HepG2 (cell line): ENCODE measurements around the gene SAMD8. TPM values are rescaled to one million over a fixed set of nuclear protein-coding genes. Genes with fewer than 3 reads are reported as not detected.

Experiments used
- ATAC-seq: fragments of 200-7000 bp; cut with Tn5 transposase; 3 replicates; pipeline ENCODE4 v1.9.1; 2020; ENCODE audit warnings: mild to moderate bottlenecking, moderate library complexity
- BruUV-seq: library from RNA; stranded (reverse); fragments of 400-500 nt; replicated peaks from 2 replicates; lab custom pipeline; 2021; lab: Mats Ljungman, UMichigan
- CTCF ChIA-PET: fragments of 300-600 bp; formaldehyde crosslinking; extraction: SDS; loops from one replicate; lab custom pipeline; 2021; ENCODE audit warnings: low total read pairs, inconsistent platforms, low intra/inter-chr PET ratio; lab: Yijun Ruan, JAX
- POLR2A ChIA-PET: fragments of 350-600 bp; sonication (Branson Sonifier 250); formaldehyde crosslinking; loops from one replicate; lab custom pipeline; 2020; ENCODE audit warnings: antibody characterized with exemption, inconsistent platforms; lab: Yijun Ruan, JAX
- DNase-seq: peaks from one replicate; pipeline ENCODE4 v3.0.0-alpha.2; 2015; ENCODE audit warnings: low spot score
- FAIRE-seq: peaks from 3 replicates; lab custom pipeline; 2011; peaks lifted over from hg19 to GRCh38; lab: Jason Lieb, UNC
- H2AFZ ChIP-seq: one replicate; pipeline ENCODE4 v1.6.1; 2011; ENCODE audit warnings: low read length, inconsistent platforms
- H3K27ac ChIP-seq: fragments of 300-600 bp; 3 replicates; pipeline ENCODE4 v1.8.0; 2011; ENCODE audit warnings: mixed run types, mild to moderate bottlenecking, mixed read lengths, low read length, inconsistent platforms; ENCODE audit not compliant: insufficient read depth; ENCODE audit errors: extremely low read length
- H3K27me3 ChIP-seq, 2 experiments: fragments of 200-600 bp in 1 of 2; 2 replicates in 1 of 2; 3 replicates in 1 of 2; pipeline versions ENCODE4 v1.6.0 to v1.8.0; 2011; ENCODE audit warnings: low read length in 2 of 2, mild to moderate bottlenecking in 2 of 2, moderate library complexity in 2 of 2, inconsistent platforms in 1 of 2; ENCODE audit not compliant: insufficient read depth in 2 of 2, control insufficient read depth in 1 of 2
- H3K36me3 ChIP-seq, 2 experiments: fragments of 200-600 bp in 1 of 2; replicated peaks in 1 of 2; 2 replicates in 1 of 2; 3 replicates in 1 of 2; pipeline versions ENCODE4 v1.5.1 to v1.8.0; 2011; ENCODE audit warnings: low read length in 2 of 2, inconsistent platforms in 1 of 2; ENCODE audit not compliant: insufficient read depth in 2 of 2, control insufficient read depth in 1 of 2
- H3K4me1 ChIP-seq: 2 replicates; pipeline ENCODE4 v1.5.1; 2012; ENCODE audit warnings: low read length, inconsistent platforms; ENCODE audit not compliant: insufficient read depth
- H3K4me2 ChIP-seq: 2 replicates; pipeline ENCODE4 v1.6.0; 2011; ENCODE audit warnings: low read depth, low read length, inconsistent platforms
- H3K4me3 ChIP-seq, 3 experiments: fragments of 200-600 bp in 1 of 3; sonication (generic), shearing (Covaris generic) in 1 of 3; replicated peaks in 1 of 3; 2 replicates each; pipeline ENCODE4 v1.5.1; 2011 to 2016; ENCODE audit warnings: low read length in 3 of 3, inconsistent platforms in 2 of 3, low read depth in 2 of 3, mild to moderate bottlenecking in 2 of 3, control low read depth in 1 of 3, mixed read lengths in 1 of 3; ENCODE audit not compliant: insufficient read depth in 1 of 3
- H3K79me2 ChIP-seq: one replicate; pipeline ENCODE4 v1.6.1; 2011; ENCODE audit warnings: low read length, inconsistent platforms; ENCODE audit not compliant: insufficient read depth
- H3K9ac ChIP-seq: 2 replicates; pipeline ENCODE4 v1.6.0; 2011; ENCODE audit warnings: mild to moderate bottlenecking, low read depth, low read length, inconsistent platforms; ENCODE audit not compliant: insufficient read depth
- H3K9me3 ChIP-seq: 2 replicates; pipeline ENCODE4 v1.5.1; 2012; ENCODE audit warnings: mild to moderate bottlenecking, low read length
- H4K20me1 ChIP-seq: 2 replicates; pipeline ENCODE4 v1.6.0; 2011; ENCODE audit warnings: inconsistent platforms, mild to moderate bottlenecking, low read length, moderate library complexity; ENCODE audit not compliant: insufficient read depth
- ATM ChIP-seq: fragments of 450-650 bp; IDR thresholded peaks from 2 replicates; pipeline ENCODE4 v1.7.1; 2017; ENCODE audit warnings: mild to moderate bottlenecking, borderline replicate concordance
- BHLHE40 ChIP-seq: IDR thresholded peaks from 2 replicates; pipeline ENCODE4 v1.6.1; 2011; ENCODE audit warnings: low read length, improper control_type of control experiment
- RBM39 ChIP-seq: fragments of 200-400 bp; formaldehyde crosslinking; IDR thresholded peaks from one replicate; pipeline ENCODE4 v1.6.1; 2018; ENCODE audit warnings: antibody characterized with exemption, mild to moderate bottlenecking, low read depth, low read length; ENCODE audit not compliant: poor library complexity, severe bottlenecking
- REXO4 ChIP-seq: sonication (generic); formaldehyde crosslinking; IDR thresholded peaks from 2 replicates; pipeline ENCODE4 v1.8.0; 2022; ENCODE audit warnings: missing genetic modification reagents, mild to moderate bottlenecking, borderline replicate concordance
- ZNF232 ChIP-seq: sonication (generic); formaldehyde crosslinking; IDR thresholded peaks from 2 replicates; pipeline ENCODE4 v1.4.0; 2020; ENCODE audit warnings: missing genetic modification reagents, borderline replicate concordance
- ZNF589 ChIP-seq: sonication (generic); formaldehyde crosslinking; conservative IDR thresholded peaks from 2 replicates; pipeline ENCODE4 v1.8.0; 2022; ENCODE audit warnings: mild to moderate bottlenecking, moderate library complexity, missing genetic modification reagents
- ZNF713 ChIP-seq: sonication (generic); formaldehyde crosslinking; IDR thresholded peaks from 2 replicates; pipeline ENCODE4 v1.4.0; 2020; ENCODE audit warnings: mild to moderate bottlenecking, missing genetic modification reagents
- ZNF777 ChIP-seq: sonication (generic); formaldehyde crosslinking; IDR thresholded peaks from 2 replicates; pipeline ENCODE4 v1.4.0; 2020; ENCODE audit warnings: missing genetic modification reagents
- WGBS: methylation state at CpG from one replicate; pipeline ENCODE4 v1.1.6; 2017; ENCODE audit warnings: low lambda C conversion rate; 5-methylcytosine and 5-hydroxymethylcytosine counted together
- in situ Hi-C: cut with HindIII; loops from 2 replicates; pipeline ENCODE4 v1.10.0; 2017; ENCODE audit warnings: low pct_unique_long_range_greater_than_20kb; ENCODE audit not compliant: extremely low pct_ligation_motif_present
- intact Hi-C: fragments of 100-400 bp; cut with micrococcal nuclease; formaldehyde crosslinking; loops from one replicate; pipeline ENCODE4 v1.10.0; 2022; ENCODE audit not compliant: unreplicated experiment
- polyA plus RNA-seq, 8 experiments: library from polyadenylated mRNA; depleted of rRNA in 3 of 8; stranded (reverse) in 7 of 8; unstranded in 1 of 8; fragments of >200 nt; fragmentation: Illumina TruSeq in 4 of 8; extraction: Trizol in 4 of 8; gene quantifications; 2 replicates each; pipeline versions ENCODE4 v1.2.1 to v1.2.3, GENCODE V29; 2011 to 2016; ENCODE audit warnings: low read depth in 4 of 8, missing spikeins in 1 of 8, mixed read lengths in 1 of 8; ENCODE audit not compliant: insufficient read depth in 1 of 8
- total RNA-seq, 5 experiments: library from RNA; depleted of rRNA; stranded (reverse); fragments of >200 nt; fragmentation: Illumina TruSeq; extraction: Trizol; gene quantifications; 2 replicates each; pipeline ENCODE4 v1.2.3, GENCODE V29; 2016; ENCODE audit warnings: low read depth in 1 of 5
- TF ChIP-seq, protein P1 (sequence below): sonication (generic); formaldehyde crosslinking; IDR thresholded peaks from 2 replicates; pipeline ENCODE4 v1.4.0; 2020; ENCODE audit warnings: missing genetic modification reagents, borderline replicate concordance
- TF ChIP-seq, protein P2 (sequence below): sonication (generic); formaldehyde crosslinking; IDR thresholded peaks from 2 replicates; pipeline ENCODE4 v1.5.0; 2020; ENCODE audit warnings: missing genetic modification reagents
- TF ChIP-seq, protein P3 (sequence below): sonication (generic); formaldehyde crosslinking; conservative IDR thresholded peaks from 2 replicates; pipeline ENCODE4 v1.4.0; 2020; ENCODE audit warnings: missing genetic modification reagents
- TF ChIP-seq, protein P4 (sequence below): sonication (generic); formaldehyde crosslinking; IDR thresholded peaks from 2 replicates; pipeline ENCODE4 v1.4.0; 2020; ENCODE audit warnings: missing genetic modification reagents

SAMD8 gene
- total and polyA plus RNA-seq, 2 of the 13 experiments (the other 11 are each of a cell fraction or from before 2014, with no cell fraction given) = 10.4 to 13.2 TPM

DNA sequence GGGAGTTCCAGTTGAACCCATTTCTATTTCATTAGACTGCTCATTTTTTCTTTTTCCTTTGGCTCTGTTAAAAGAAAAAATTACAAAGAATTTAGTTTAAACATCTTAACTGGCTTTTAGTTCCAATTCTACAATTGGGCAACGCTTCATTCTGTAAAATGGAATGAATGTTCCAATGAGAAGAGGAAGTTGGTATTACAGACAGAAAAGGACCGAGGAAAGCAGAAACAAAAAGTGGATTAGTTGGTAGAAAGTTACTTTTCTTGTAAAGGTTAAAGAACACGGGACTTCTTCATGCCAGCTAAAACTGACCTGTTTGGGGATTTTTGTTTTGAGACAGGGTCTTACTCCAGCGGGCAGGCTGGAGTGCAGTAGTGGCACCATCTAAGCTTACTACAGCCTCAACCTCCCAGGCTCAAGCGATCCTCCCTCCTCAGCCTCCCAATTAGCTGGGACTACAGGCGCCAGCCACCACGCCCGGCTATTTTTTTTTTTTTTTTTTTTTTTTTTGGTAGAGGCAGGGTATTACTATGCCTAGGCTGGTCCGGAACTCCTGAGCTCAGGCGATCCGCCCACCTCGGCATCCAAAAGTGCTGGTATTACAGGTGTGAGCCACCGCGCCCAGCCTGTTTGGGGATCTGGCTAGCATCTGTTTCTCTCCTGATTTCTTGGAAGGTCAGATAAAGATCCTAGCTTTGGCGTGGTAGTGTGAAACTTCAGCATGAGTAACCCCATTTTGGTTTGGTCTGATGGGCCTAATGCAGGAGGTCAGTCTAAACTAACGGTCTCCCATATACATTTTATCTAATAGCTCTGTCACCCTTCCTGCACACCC, 97.8 kb downstream of the SAMD8 start (continued):
- TF ChIP-seq REXO4 (CRISPR knock-in tag) (no peak), ATM (no peak)
- TF ChIP-seq, all 625 proteins: peak for 2

DNA sequence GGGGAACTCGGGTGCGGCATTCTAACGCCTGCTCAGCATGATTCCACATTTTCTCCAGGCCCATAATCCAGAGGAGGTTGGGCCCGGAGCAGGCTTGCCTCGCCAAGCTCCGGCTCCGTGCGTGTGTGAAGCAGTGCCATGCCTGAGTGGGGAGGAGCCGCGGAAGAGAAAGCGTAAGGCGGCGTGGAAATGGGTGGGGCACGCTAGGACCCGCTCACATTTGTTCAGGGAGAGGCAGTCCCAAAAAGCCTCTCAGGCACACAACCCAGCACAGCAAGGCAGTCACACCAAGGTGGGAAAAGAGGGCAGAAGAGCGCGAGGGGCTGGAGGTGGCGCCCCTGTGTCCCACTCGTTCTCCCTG, 98.4 kb downstream of the SAMD8 start:
- H3K27me3 ChIP-seq = no peaks in the 10 kb centered on the region; a peak in 1 of 5 replicates
- peaks cover 39% of the 10 kb centered on the region for H3K79me2 ChIP-seq
- ChIA-PET CTCF (no interaction called here), POLR2A (interaction anchor here (0.6 to 4.8 kb wide), 13 partner anchors 10 to 932 kb away, joined by 3 to 55 read pairs (median 8); partner anchors contain the start of genes COMTD1 and SAMD8)
- peak overlapping the region; percentile 80 to 91 (median 90) for H3K4me3 ChIP-seq
- H4K20me1 ChIP-seq = peaks cover 11% of the 10 kb centered on the region
- peak overlapping the region; percentile 96 for H3K9ac ChIP-seq
- H3K4me2 ChIP-seq = peak overlapping the region; percentile 88
- peak overlapping the region; percentile 91 for H3K27ac ChIP-seq
- H3K4me1 ChIP-seq = peaks cover 65% of the 10 kb centered on the region
- no peak overlapping the region for H2AFZ ChIP-seq
- H3K36me3 ChIP-seq = peaks cover 0 to 24% of the 10 kb centered on the region in 2 experiments; a peak in 4 of 5 replicates
- 14% methylated on average over 12 of the region's 19 CpGs for WGBS
- ATAC-seq (peak; percentile 50), DNase-seq (no peak), FAIRE-seq (no peak)
- no peaks in the 10 kb centered on the region for H3K9me3 ChIP-seq
- TSS peak; percentile 94 for BruUV-seq
- intact Hi-C loops (loop anchor here (2.0 kb wide), 1 partner anchor 15 kb away; no protein-coding TSS in a partner anchor), in situ Hi-C loops (no loop called here)
- TF ChIP-seq BHLHE40 (no peak), ZNF232 (CRISPR knock-in tag) (peak; percentile 39; the same call in 1 of the 2 replicates), ZNF589 (CRISPR knock-in tag) (no peak), ZNF777 (CRISPR knock-in tag) (no peak), RBM39 (no peak), ZNF713 (0 out of 2 replicates have a peak, but pooled peaks have one; percentile 14)
- TF ChIP-seq, protein P1, sequence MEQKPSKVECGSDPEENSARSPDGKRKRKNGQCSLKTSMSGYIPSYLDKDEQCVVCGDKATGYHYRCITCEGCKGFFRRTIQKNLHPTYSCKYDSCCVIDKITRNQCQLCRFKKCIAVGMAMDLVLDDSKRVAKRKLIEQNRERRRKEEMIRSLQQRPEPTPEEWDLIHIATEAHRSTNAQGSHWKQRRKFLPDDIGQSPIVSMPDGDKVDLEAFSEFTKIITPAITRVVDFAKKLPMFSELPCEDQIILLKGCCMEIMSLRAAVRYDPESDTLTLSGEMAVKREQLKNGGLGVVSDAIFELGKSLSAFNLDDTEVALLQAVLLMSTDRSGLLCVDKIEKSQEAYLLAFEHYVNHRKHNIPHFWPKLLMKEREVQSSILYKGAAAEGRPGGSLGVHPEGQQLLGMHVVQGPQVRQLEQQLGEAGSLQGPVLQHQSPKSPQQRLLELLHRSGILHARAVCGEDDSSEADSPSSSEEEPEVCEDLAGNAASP = no peak
- TF ChIP-seq, protein P2, sequence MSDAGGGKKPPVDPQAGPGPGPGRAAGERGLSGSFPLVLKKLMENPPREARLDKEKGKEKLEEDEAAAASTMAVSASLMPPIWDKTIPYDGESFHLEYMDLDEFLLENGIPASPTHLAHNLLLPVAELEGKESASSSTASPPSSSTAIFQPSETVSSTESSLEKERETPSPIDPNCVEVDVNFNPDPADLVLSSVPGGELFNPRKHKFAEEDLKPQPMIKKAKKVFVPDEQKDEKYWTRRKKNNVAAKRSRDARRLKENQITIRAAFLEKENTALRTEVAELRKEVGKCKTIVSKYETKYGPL (CRISPR knock-in tag) = no peak
- TF ChIP-seq, protein P3, sequence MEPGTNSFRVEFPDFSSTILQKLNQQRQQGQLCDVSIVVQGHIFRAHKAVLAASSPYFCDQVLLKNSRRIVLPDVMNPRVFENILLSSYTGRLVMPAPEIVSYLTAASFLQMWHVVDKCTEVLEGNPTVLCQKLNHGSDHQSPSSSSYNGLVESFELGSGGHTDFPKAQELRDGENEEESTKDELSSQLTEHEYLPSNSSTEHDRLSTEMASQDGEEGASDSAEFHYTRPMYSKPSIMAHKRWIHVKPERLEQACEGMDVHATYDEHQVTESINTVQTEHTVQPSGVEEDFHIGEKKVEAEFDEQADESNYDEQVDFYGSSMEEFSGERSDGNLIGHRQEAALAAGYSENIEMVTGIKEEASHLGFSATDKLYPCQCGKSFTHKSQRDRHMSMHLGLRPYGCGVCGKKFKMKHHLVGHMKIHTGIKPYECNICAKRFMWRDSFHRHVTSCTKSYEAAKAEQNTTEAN (CRISPR knock-in tag) = no peak
- TF ChIP-seq, protein P4, sequence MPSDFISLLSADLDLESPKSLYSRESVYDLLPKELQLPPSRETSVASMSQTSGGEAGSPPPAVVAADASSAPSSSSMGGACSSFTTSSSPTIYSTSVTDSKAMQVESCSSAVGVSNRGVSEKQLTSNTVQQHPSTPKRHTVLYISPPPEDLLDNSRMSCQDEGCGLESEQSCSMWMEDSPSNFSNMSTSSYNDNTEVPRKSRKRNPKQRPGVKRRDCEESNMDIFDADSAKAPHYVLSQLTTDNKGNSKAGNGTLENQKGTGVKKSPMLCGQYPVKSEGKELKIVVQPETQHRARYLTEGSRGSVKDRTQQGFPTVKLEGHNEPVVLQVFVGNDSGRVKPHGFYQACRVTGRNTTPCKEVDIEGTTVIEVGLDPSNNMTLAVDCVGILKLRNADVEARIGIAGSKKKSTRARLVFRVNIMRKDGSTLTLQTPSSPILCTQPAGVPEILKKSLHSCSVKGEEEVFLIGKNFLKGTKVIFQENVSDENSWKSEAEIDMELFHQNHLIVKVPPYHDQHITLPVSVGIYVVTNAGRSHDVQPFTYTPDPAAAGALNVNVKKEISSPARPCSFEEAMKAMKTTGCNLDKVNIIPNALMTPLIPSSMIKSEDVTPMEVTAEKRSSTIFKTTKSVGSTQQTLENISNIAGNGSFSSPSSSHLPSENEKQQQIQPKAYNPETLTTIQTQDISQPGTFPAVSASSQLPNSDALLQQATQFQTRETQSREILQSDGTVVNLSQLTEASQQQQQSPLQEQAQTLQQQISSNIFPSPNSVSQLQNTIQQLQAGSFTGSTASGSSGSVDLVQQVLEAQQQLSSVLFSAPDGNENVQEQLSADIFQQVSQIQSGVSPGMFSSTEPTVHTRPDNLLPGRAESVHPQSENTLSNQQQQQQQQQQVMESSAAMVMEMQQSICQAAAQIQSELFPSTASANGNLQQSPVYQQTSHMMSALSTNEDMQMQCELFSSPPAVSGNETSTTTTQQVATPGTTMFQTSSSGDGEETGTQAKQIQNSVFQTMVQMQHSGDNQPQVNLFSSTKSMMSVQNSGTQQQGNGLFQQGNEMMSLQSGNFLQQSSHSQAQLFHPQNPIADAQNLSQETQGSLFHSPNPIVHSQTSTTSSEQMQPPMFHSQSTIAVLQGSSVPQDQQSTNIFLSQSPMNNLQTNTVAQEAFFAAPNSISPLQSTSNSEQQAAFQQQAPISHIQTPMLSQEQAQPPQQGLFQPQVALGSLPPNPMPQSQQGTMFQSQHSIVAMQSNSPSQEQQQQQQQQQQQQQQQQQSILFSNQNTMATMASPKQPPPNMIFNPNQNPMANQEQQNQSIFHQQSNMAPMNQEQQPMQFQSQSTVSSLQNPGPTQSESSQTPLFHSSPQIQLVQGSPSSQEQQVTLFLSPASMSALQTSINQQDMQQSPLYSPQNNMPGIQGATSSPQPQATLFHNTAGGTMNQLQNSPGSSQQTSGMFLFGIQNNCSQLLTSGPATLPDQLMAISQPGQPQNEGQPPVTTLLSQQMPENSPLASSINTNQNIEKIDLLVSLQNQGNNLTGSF (CRISPR knock-in tag) = no peak
